Fibroblast of skin of abdomen (primary cell): ENCODE data around the gene TMEM86B.
A peak's percentile ranks its signal among the peaks of the same experiment; 100 is the strongest.
"Not testable (repeated sequence)": the region's sequence is repeated elsewhere in the genome, so short reads cannot be mapped to it uniquely, and the experiment has no call there.

Source experiments
- DNase-seq: peaks from one replicate; pipeline ENCODE4 v3.0.0-alpha.2; 2013

The TMEM86B gene

GRCh38 chr19:55216461-55217198 is 11.9 kb downstream of the TMEM86B start:
- DNase-seq = peak; percentile 99

DNA sequence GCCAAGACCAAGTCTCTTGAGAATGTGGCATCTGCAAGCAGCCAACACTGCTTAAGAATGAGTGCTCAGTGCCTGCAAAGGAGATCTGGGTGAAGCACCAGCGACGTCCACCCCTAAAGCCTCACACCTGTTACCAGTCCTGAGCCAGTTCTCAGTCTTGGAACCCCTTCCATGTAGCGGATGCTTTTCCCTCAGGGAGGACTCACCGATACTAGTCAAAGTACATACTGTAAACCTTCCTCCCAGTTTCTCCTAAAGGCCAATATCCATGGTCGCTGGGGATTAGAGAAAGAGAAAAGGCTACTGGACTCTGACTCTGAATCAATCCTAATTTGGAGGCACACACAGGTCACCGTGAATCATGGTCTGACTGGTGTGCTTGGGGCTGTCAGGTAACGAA is 15.0 kb downstream of the TMEM86B start:
- DNase-seq = no peak

GRCh38 chr19:55212447-55212846 is 16.1 kb downstream of the TMEM86B start:
- no peak for DNase-seq

GRCh38 chr19:55209693-55210472 is 18.7 kb downstream of the TMEM86B start:
- peak; percentile 90 for DNase-seq

DNA sequence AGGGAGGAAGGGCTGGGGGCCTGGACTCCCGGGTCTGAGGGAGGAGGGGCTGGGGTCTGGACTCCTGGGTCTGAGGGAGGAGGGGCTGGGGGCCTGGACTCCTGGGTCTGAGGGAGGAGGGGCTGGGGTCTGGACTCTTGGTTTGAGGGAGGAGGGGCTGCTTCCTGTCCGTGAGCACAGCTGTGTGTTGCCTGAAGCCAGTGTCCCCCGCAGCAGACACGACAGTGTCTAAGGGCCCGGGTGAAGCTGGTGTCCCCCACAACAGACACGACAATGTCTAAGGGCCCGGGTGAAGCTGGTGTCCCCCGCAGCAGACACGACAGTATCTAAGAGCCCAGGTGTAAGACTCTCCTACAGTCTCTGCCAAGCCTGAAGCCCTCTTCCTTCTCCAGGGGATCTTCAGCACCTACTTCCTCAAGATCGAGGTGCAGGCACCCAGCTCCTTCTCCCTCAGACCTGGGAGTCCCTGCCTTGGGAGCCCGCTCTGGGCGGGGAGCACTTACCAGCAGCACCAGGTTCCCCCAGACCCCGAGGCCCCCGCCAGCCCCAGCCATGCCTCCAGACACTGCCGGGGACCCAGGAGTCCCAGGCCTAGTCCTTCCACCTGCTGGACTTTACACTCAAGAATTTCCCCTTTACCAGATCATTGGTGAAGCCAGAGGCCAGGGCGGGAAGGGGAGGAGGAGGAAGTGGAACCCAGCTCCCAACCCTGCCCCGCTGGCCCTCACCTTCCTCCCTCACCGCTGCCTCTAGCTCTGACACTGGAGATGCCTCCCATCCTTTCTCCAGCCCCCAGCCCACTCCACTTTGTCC is 19.5 kb downstream of the TMEM86B start, which contains the start of gene PTPRH:
TSS of gene PTPRH (minus strand) at position 622 of the 813 bp plus-strand sequence. CDS start at position 554, 68 bp downstream.
- DNase-seq = no peak

GRCh38 chr19:55206664-55207500 is 21.7 kb downstream of the TMEM86B start:
- peak; percentile 83 for DNase-seq

DNA sequence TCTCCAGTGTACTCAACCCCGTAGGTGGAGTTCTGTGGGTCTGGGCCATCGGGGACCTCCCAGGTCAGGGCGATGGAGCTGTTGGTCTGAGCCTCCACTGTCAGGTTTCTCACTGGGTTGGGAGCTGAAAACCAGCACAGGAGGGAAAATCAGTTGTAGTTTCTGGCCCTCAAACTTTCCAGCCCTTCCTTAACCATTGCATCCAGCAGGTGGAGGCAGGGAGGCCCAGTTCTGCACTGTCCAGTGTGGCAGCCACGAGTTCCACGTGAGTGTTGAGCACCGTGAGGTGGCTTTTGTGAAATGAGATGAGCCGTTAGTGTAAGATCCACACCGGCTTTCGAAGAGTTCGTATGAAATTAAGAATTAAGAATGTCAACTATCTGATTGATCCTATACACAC is 26.4 kb downstream of the TMEM86B start:
- not testable (repeated sequence) for DNase-seq

GRCh38 chr19:55199620-55200204 is 28.9 kb downstream of the TMEM86B start:
- DNase-seq = no peak

- DNase-seq = no peak
Observed at GRCh38 chr19:55198651-55199050, 29.9 kb downstream of the TMEM86B start.

DNA sequence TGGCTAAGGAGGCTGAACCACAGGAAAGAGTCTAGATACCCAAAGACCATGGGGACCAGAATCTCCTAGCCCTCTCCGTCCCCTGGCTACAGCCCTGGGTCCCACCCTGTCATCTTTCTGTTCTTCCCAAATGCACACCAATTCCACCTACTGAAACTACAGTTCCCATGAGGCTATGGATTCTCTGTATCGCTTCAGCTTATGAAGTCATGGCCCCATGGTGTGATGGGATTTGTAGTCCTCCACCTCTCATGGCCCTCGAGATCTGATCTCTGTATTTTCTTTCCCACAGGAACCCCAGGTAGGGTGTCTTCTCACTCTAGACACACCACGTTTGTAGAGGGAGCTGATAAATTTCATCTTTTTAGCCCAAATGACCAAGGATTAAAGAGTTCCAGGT is 31.0 kb downstream of the TMEM86B start:
- DNase-seq = no peak

- no peak for DNase-seq
Observed at GRCh38 chr19:55196803-55197202, 31.8 kb downstream of the TMEM86B start.

GRCh38 chr19:55193481-55193880 is 35.1 kb downstream of the TMEM86B start:
- no peak for DNase-seq

GRCh38 chr19:55189403-55189835 is 39.1 kb downstream of the TMEM86B start:
- peak; percentile 83 for DNase-seq

DNA sequence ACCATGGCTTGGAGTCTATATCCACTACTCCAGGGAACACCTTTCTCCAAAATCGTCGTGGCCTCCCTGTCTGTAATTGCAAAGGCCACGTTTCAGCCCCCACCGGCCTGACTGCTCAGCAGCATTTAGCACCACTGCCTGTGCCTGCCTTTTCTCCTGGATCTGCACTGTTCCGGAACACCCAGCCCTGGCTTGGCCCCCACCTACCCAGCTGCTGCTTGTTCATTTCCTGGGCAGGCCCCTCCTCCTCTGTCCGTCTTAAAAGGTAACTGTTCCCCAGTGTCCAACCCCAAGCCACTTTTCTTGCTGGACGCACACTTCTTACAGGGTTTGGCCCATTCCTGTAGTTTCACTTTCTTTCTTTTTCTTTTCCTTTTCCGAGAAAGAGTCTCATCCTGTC is 39.9 kb downstream of the TMEM86B start:
- no peak for DNase-seq

DNA sequence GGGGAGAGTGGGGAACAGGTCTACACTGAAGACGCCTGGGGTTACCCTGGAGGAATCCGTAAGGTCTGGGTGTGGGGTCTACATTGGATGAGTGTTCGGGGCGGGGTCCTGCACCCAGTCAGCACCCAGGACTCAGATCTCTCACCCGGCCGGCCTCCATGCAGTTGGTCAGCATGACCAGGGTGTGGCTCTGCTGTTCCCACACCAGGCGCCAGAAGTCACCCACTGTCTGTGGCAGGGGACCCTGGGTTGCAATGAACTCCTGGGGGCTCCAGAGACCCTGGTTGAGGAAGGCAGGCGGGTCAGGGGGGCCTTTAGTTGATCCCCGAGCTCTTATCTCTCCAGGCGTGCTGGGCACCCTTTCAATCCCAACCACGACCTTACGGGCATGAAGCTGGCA is 42.5 kb downstream of the TMEM86B start:
- no peak for DNase-seq

- no peak for DNase-seq
Observed at GRCh38 chr19:55181740-55182139, 46.8 kb downstream of the TMEM86B start.

GRCh38 chr19:55179606-55180484 is 48.7 kb downstream of the TMEM86B start, which contains the start of gene SYT5:
Gene SYT5, minus strand, starts transcription at chr19:55180289. Its CDS starts 1,248 bp downstream, at chr19:55179041.
- no peak for DNase-seq

- DNase-seq = peak; percentile 76
Observed at GRCh38 chr19:55178781-55179599, 49.6 kb downstream of the TMEM86B start.
